Endodermal cell (in vitro differentiated cells): Measurements from ENCODE around the gene LEO1. TPM values are rescaled to one million over a fixed set of nuclear protein-coding genes. Genes with fewer than 3 reads are reported as not detected.

Source experiments
- DNase-seq: peaks from one replicate; pipeline ENCODE4 v3.0.0-alpha.2; 2017
- H3K27ac ChIP-seq: 2 replicates; pipeline ENCODE4 v1.5.1; 2013; ENCODE audit warnings: mild to moderate bottlenecking, low read depth, low read length, moderate library complexity
- H3K27me3 ChIP-seq: 2 replicates; pipeline ENCODE4 v1.6.1; 2013; ENCODE audit warnings: mild to moderate bottlenecking, low read length, moderate library complexity; ENCODE audit not compliant: insufficient read depth, control insufficient read depth, poor library complexity, severe bottlenecking
- H3K36me3 ChIP-seq: 2 replicates; pipeline ENCODE4 v1.7.0; 2013; ENCODE audit warnings: mild to moderate bottlenecking, low read length, moderate library complexity; ENCODE audit not compliant: control insufficient read depth, insufficient read depth
- H3K4me1 ChIP-seq: one replicate; pipeline ENCODE4 v1.7.0; 2013; ENCODE audit warnings: low read length; ENCODE audit not compliant: control insufficient read depth, insufficient read depth
- H3K4me3 ChIP-seq: 2 replicates; pipeline ENCODE4 v1.5.1; 2013; ENCODE audit warnings: mild to moderate bottlenecking, low read length, moderate library complexity
- H3K9ac ChIP-seq: 2 replicates; pipeline ENCODE4 v1.6.1; 2013; ENCODE audit warnings: mild to moderate bottlenecking, low read length, moderate library complexity; ENCODE audit not compliant: poor library complexity, severe bottlenecking; ENCODE audit errors: extremely low read depth
- H3K9me3 ChIP-seq: 2 replicates; pipeline ENCODE4 v1.6.1; 2013; ENCODE audit warnings: mild to moderate bottlenecking, low read length, moderate library complexity; ENCODE audit not compliant: control insufficient read depth
- H3K27ac Mint-ChIP-seq: 2 replicates; pipeline ENCODE4 v1.8.0; 2020; ENCODE audit warnings: mixed read lengths
- H3K27me3 Mint-ChIP-seq: 2 replicates; pipeline ENCODE4 v1.8.0; 2021; ENCODE audit warnings: mild to moderate bottlenecking, mixed read lengths; ENCODE audit not compliant: insufficient read depth
- H3K36me3 Mint-ChIP-seq: 2 replicates; pipeline ENCODE4 v1.8.0; 2020; ENCODE audit warnings: low read depth, mixed read lengths
- H3K4me1 Mint-ChIP-seq: 2 replicates; pipeline ENCODE4 v1.8.0; 2020; ENCODE audit warnings: mixed read lengths
- H3K4me3 Mint-ChIP-seq: 2 replicates; pipeline ENCODE4 v1.8.0; 2020; ENCODE audit warnings: mild to moderate bottlenecking, moderate library complexity, mixed read lengths
- H3K9me3 Mint-ChIP-seq: 2 replicates; pipeline ENCODE4 v1.8.0; 2020; ENCODE audit warnings: mild to moderate bottlenecking, mixed read lengths
- CTCF ChIP-seq: fragments of 200-600 bp; sonication (generic); conservative IDR thresholded peaks from 2 replicates; pipeline ENCODE4 v1.5.0; 2021; ENCODE audit warnings: antibody characterized with exemption, mild to moderate bottlenecking
- WGBS, 2 experiments: methylation state at CpG; one replicate each; pipeline versions ENCODE4 v1.1.5 to v1.1.7; 2013; ENCODE audit warnings: missing lambda C conversion rate in 2 of 2, mixed read lengths in 1 of 2; ENCODE audit not compliant: insufficient coverage in 1 of 2, insufficient read length in 1 of 2; 5-methylcytosine and 5-hydroxymethylcytosine counted together
- total RNA-seq, 2 donors: library from RNA; stranded (reverse); fragmentation: NEBNext Ultra II Directional in 1 of 2; extraction: Animal tissue kit (Norgen Biotek cat#: 25700) in 1 of 2; gene quantifications; 2 replicates in 1 of 2; 3 replicates in 1 of 2; pipeline ENCODE4 v1.2.1, GENCODE V29; 2021

LEO1 gene
- total RNA-seq, 2 donors from 2014 or later, result 25.6 to 26.5 TPM

GRCh38 chr15:52013151-52013791 lies 41.7 kb upstream of the LEO1 start:
- H3K27ac ChIP-seq, result no peak overlapping the region
- H3K4me3 ChIP-seq, result no peak overlapping the region
- no peaks in the 10 kb centered on the region for H3K27me3 Mint-ChIP-seq
- H3K27ac Mint-ChIP-seq, result no peak overlapping the region
- no peak overlapping the region for H3K4me3 Mint-ChIP-seq
- no peaks in the 10 kb centered on the region for H3K27me3 ChIP-seq
- 92 to 94% methylated on average over 2 of the region's 3 CpGs for WGBS, 2 experiments
- H3K4me1 ChIP-seq, result no peaks in the 10 kb centered on the region
- peaks cover 29% of the 10 kb centered on the region for H3K4me1 Mint-ChIP-seq
- H3K9me3 ChIP-seq, result no peaks in the 10 kb centered on the region
- H3K9me3 Mint-ChIP-seq, result no peaks in the 10 kb centered on the region
- no peak for TF ChIP-seq CTCF
- no peaks in the 10 kb centered on the region for H3K36me3 Mint-ChIP-seq
- no peak for DNase-seq
- H3K9ac ChIP-seq, result no peak overlapping the region
- H3K36me3 ChIP-seq, result no peaks in the 10 kb centered on the region

GRCh38 chr15:52012210-52012609 lies 40.6 kb upstream of the LEO1 start:
- TF ChIP-seq CTCF, result no peak
- DNase-seq, result no peak
- H3K27me3 Mint-ChIP-seq, result no peaks in the 10 kb centered on the region
- no peak overlapping the region for H3K27ac Mint-ChIP-seq
- Histone ChIP-seq H3K9ac (no peak overlapping the region), H3K36me3 (no peaks in the 10 kb centered on the region), H3K4me1 (no peaks in the 10 kb centered on the region), H3K9me3 (no peaks in the 10 kb centered on the region), H3K27me3 (no peaks in the 10 kb centered on the region), H3K4me3 (no peak overlapping the region), H3K27ac (peak overlapping the region; percentile 16)
- H3K36me3 Mint-ChIP-seq, result no peaks in the 10 kb centered on the region
- H3K4me1 Mint-ChIP-seq, result peaks cover 26% of the 10 kb centered on the region
- H3K4me3 Mint-ChIP-seq, result no peak overlapping the region
- WGBS, 2 experiments, result 79 to 81% methylated on average over 2 of the region's 2 CpGs
- no peaks in the 10 kb centered on the region for H3K9me3 Mint-ChIP-seq

DNA sequence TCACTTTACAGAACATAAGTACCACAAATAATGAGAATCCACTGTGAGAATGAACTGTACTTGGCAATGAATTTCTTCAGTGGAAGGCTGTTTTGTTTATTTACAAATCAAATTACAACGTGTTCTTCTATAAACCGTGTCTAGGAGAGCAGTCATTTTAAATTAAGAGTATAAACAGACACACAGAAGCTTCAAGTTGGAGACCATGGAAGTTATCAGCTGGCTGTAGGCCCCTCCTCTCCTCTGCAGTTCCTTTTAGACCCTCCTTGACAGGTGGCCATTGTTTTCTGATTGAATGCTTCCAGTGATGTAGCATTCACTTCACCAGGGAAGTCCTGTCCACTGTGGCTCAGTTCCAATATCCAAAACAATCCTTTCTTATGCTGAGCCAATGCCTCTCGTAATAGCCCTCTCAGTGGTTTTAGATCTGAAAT lies 40.1 kb upstream of the LEO1 start:
- no peaks in the 10 kb centered on the region for H3K9me3 ChIP-seq
- no peak for TF ChIP-seq CTCF
- no peak overlapping the region for H3K4me3 ChIP-seq
- H3K36me3 Mint-ChIP-seq, result no peaks in the 10 kb centered on the region
- DNase-seq, result no peak
- H3K9me3 Mint-ChIP-seq, result no peaks in the 10 kb centered on the region
- no peak overlapping the region for H3K27ac Mint-ChIP-seq
- 76 to 82% methylated on average over 3 of the region's 3 CpGs for WGBS, 2 experiments
- H3K27me3 ChIP-seq, result no peaks in the 10 kb centered on the region
- no peaks in the 10 kb centered on the region for H3K36me3 ChIP-seq
- peak overlapping the region; percentile 16 for H3K27ac ChIP-seq
- no peaks in the 10 kb centered on the region for H3K27me3 Mint-ChIP-seq
- no peaks in the 10 kb centered on the region for H3K4me1 ChIP-seq
- peaks cover 21% of the 10 kb centered on the region for H3K4me1 Mint-ChIP-seq
- H3K4me3 Mint-ChIP-seq, result no peak overlapping the region
- H3K9ac ChIP-seq, result no peak overlapping the region
